ENCODE data around the gene RASAL1. TPM values are rescaled to one million over a fixed set of nuclear protein-coding genes. Genes with fewer than 3 reads are reported as not detected.
A peak's percentile ranks its signal among the peaks of the same experiment; 100 is the strongest.

RASAL1 gene
- total RNA-seq, 1 experiment from 2014 or later = 85.9 TPM

GRCh38 chr12:113088037-113088436 lies 47.5 kb downstream of the RASAL1 start:
- intact Hi-C loops (cut with micrococcal nuclease; ENCODE audit: unreplicated experiment) = no loop called here
- peaks cover 22% of the 10 kb centered on the region for H3K4me1 Mint-ChIP-seq (ENCODE audit: low read depth, unreplicated experiment)
- H3K27ac Mint-ChIP-seq (ENCODE audit: unreplicated experiment) = no peak overlapping the region
- H3K27me3 Mint-ChIP-seq (ENCODE audit: unreplicated experiment) = peaks cover 47% of the 10 kb centered on the region
- H3K36me3 Mint-ChIP-seq (ENCODE audit: insufficient read depth, unreplicated experiment) = peaks cover 7% of the 10 kb centered on the region
- CTCF ChIA-PET = no interaction called here
- TF ChIP-seq CTCF (IDR thresholded peaks at IDR 0.05; ENCODE audit: unreplicated experiment) = no peak
- H3K9me3 Mint-ChIP-seq (ENCODE audit: low read depth, unreplicated experiment) = no peaks in the 10 kb centered on the region
- BruUV-seq (replicated peaks) = no TSS peak
- DNase-seq = no peak
- H3K4me3 Mint-ChIP-seq (ENCODE audit: low read depth, unreplicated experiment) = no peak overlapping the region

GRCh38 chr12:113087193-113087592 lies 48.4 kb downstream of the RASAL1 start:
- H3K27me3 Mint-ChIP-seq (ENCODE audit: unreplicated experiment) = peaks cover 53% of the 10 kb centered on the region
- peaks cover 15% of the 10 kb centered on the region for H3K4me1 Mint-ChIP-seq (ENCODE audit: low read depth, unreplicated experiment)
- peak overlapping the region; percentile 33 for H3K27ac Mint-ChIP-seq (ENCODE audit: unreplicated experiment)
- no peaks in the 10 kb centered on the region for H3K9me3 Mint-ChIP-seq (ENCODE audit: low read depth, unreplicated experiment)
- BruUV-seq (replicated peaks) = no TSS peak
- H3K4me3 Mint-ChIP-seq (ENCODE audit: low read depth, unreplicated experiment) = no peak overlapping the region
- CTCF ChIA-PET = interaction anchor here (0.6 kb wide), 1 partner anchor 37 kb away, joined by 3 read pairs; no protein-coding TSS in a partner anchor
- H3K36me3 Mint-ChIP-seq (ENCODE audit: insufficient read depth, unreplicated experiment) = peaks cover 7% of the 10 kb centered on the region
- DNase-seq = no peak
- TF ChIP-seq CTCF (IDR thresholded peaks at IDR 0.05; ENCODE audit: unreplicated experiment) = no peak
- intact Hi-C loops (cut with micrococcal nuclease; ENCODE audit: unreplicated experiment) = no loop called here

GRCh38 chr12:113086249-113087164 lies 49.1 kb downstream of the RASAL1 start:
- H3K4me1 Mint-ChIP-seq (ENCODE audit: low read depth, unreplicated experiment) = peaks cover 15% of the 10 kb centered on the region
- BruUV-seq (replicated peaks) = no TSS peak
- H3K36me3 Mint-ChIP-seq (ENCODE audit: insufficient read depth, unreplicated experiment) = peaks cover 1% of the 10 kb centered on the region
- intact Hi-C loops (cut with micrococcal nuclease; ENCODE audit: unreplicated experiment) = no loop called here
- CTCF ChIA-PET = interaction anchor here (0.6 kb wide), 1 partner anchor 38 kb away, joined by 3 read pairs; no protein-coding TSS in a partner anchor
- H3K27me3 Mint-ChIP-seq (ENCODE audit: unreplicated experiment) = peaks cover 53% of the 10 kb centered on the region
- no peak overlapping the region for H3K4me3 Mint-ChIP-seq (ENCODE audit: low read depth, unreplicated experiment)
- H3K9me3 Mint-ChIP-seq (ENCODE audit: low read depth, unreplicated experiment) = no peaks in the 10 kb centered on the region
- peak; percentile 19 for DNase-seq
- peak overlapping the region; percentile 33 for H3K27ac Mint-ChIP-seq (ENCODE audit: unreplicated experiment)
- TF ChIP-seq CTCF (IDR thresholded peaks at IDR 0.05; ENCODE audit: unreplicated experiment) = no peak

GRCh38 chr12:113083863-113084435 lies 51.6 kb downstream of the RASAL1 start:
- no peaks in the 10 kb centered on the region for H3K9me3 Mint-ChIP-seq (ENCODE audit: low read depth, unreplicated experiment)
- CTCF ChIA-PET = no interaction called here
- TF ChIP-seq CTCF (IDR thresholded peaks at IDR 0.05; ENCODE audit: unreplicated experiment) = no peak
- H3K36me3 Mint-ChIP-seq (ENCODE audit: insufficient read depth, unreplicated experiment) = no peaks in the 10 kb centered on the region
- DNase-seq = no peak
- no peak overlapping the region for H3K27ac Mint-ChIP-seq (ENCODE audit: unreplicated experiment)
- peaks cover 53% of the 10 kb centered on the region for H3K27me3 Mint-ChIP-seq (ENCODE audit: unreplicated experiment)
- H3K4me1 Mint-ChIP-seq (ENCODE audit: low read depth, unreplicated experiment) = peaks cover 15% of the 10 kb centered on the region
- intact Hi-C loops (cut with micrococcal nuclease; ENCODE audit: unreplicated experiment) = no loop called here
- no peak overlapping the region for H3K4me3 Mint-ChIP-seq (ENCODE audit: low read depth, unreplicated experiment)
- BruUV-seq (replicated peaks) = no TSS peak
